ENCODE results near the gene NDST3.
"Not testable (repeated sequence)": the region's sequence is repeated elsewhere in the genome, so short reads cannot be mapped to it uniquely, and the experiment has no call there.

NDST3 gene

DNA sequence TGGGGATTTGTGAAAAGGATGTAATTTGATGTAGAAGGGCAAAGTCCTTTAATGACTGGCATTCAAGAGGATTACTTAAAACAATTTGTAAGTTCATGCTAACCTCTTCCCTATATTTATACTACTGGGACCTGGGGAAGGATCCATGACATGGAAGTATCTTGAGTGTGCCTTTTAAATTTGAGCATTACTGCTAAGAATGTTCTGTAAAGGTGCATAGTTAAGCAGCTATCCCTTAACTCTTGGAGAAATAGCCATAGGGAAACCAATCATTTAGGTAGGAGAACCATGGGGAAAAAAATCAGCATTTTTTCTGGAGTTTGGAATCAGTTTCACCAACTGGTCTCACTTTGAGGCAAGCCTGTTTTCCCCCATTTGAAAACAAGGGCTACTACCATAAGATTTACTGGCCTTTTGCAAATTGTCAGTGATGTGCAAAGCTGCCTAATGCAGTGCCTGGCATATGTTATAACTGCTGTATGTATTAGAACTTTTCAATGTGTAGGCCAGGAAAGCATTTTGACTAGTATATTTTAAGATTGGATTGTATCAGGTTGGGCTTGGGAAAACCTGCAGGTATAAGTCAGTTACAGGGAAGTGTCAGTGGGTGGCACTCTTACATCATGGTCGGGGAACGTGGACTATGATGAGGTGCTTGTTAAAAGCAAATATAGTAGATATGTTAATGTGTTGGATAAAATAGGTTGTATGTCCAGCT lies 246.4 kb downstream of the NDST3 start:
- DNase-seq (ENCODE audit: insufficient read length, low spot score) (no peak), FAIRE-seq (peak; percentile 27)
- no peak for TF ChIP-seq POLR2A (IDR thresholded peaks at IDR 0.05; ENCODE audit: low read depth, low read length)

DNA sequence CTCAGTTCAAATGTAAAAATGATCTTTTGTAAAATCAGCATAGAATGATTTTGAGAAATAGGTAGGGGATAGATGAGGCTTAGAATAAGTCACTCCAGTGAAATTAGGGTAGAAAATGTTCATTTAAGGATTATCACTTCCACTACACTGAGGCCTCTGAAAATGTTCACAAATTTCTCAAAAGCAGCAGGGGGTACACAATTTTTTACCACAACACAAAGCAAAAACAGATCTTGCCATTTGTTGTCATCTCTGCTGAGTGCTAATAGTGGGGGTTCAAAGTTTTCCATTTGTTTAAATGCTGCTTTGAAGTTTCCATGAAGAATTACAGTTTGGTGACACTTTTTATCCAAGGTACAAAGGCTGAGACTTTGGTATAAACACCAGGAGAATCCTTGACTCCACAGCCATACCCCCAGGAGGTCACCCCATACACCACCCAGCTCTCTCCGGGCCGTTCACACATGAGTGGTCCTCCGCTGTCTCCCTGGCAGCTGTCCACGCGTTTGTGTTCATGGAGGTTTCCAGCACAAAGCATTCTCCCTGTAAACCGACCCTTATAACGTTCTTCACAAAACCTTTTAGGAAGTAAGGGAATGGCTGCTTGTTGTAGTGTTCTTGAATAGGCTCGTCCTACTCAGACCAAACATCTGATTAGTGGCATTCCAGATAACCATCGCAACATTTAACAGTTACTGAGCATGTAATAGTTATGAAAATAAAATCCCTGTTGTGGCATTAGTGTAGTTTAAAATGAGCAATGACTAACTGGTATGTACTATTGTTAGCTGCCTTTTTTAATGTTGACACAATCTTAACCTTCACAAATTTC lies 247.5 kb downstream of the NDST3 start:
- no peak for DNase-seq (ENCODE audit: insufficient read length, low spot score)
- TF ChIP-seq POLR2A (IDR thresholded peaks at IDR 0.05; ENCODE audit: low read depth, low read length): 0 out of 2 replicates have a peak, but pooled peaks have one; percentile 15
- FAIRE-seq: no peak

GRCh38 chr4:118282692-118283091 lies 248.4 kb downstream of the NDST3 start:
- no peak for TF ChIP-seq POLR2A (IDR thresholded peaks at IDR 0.05; ENCODE audit: low read depth, low read length)
- FAIRE-seq (peak; percentile 52), DNase-seq (ENCODE audit: insufficient read length, low spot score) (no peak)

DNA sequence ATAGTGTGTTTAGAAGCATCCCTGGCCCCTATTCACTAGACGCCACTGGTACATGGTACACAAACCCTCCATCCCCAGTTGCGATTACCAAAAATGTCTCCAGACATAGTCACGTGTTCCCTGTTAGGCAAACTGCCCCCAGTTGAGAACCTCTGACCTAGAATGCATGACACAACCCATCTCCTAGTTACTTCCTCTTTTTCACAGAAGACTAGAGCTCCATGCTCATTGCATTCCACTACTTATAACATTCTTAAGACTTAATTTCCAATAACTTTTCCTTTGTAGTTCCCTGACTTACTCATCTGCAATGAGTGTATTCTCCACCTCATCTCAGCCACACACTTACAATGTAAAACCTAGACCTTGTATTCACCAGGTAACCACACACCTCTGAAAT lies 249.9 kb downstream of the NDST3 start:
- FAIRE-seq (no peak), DNase-seq (ENCODE audit: insufficient read length, low spot score) (no peak)
- no peak for TF ChIP-seq POLR2A (IDR thresholded peaks at IDR 0.05; ENCODE audit: low read depth, low read length)

DNA sequence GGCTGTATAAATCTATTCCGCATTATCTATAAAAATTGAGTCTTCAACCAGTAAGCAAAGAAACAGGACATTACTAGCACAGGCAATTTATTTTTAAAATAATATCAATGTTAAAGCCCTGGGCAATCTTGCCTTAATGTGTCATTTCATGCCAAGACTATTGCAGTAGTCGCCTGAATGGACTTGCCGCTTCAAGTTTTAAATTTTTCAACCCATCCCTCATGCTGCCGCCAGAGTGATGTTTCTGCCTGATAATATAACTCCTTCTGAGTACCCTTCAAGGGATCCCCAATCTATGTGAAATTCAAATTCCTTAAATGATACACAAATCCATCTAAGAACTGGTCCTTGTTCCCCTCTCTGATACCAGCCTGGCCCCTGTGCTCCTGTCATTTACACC lies 251.6 kb downstream of the NDST3 start:
- no peak for FAIRE-seq
- no peak for TF ChIP-seq POLR2A (IDR thresholded peaks at IDR 0.05; ENCODE audit: low read depth, low read length)
- no peak for DNase-seq (ENCODE audit: insufficient read length, low spot score)

DNA sequence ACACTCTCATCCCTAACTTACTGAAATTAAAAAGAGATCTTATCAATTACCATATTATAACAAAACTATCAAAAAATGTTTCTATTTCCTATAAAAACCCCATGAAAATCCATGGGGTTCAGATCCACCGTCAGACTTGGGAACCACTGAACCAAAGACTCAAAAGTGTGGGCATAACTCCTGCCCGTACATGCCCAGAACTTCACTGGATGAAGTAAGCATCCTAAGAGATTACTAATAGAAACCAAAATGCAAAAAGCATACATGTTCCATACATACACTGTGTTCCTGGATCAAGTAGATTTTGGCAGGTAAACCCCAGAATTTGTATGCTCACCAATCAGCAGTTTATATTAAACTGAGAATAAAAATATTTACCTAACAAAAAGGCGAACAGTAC lies 252.4 kb downstream of the NDST3 start:
- DNase-seq (ENCODE audit: insufficient read length, low spot score) (no peak), FAIRE-seq (no peak)
- no peak for TF ChIP-seq POLR2A (IDR thresholded peaks at IDR 0.05; ENCODE audit: low read depth, low read length)

DNA sequence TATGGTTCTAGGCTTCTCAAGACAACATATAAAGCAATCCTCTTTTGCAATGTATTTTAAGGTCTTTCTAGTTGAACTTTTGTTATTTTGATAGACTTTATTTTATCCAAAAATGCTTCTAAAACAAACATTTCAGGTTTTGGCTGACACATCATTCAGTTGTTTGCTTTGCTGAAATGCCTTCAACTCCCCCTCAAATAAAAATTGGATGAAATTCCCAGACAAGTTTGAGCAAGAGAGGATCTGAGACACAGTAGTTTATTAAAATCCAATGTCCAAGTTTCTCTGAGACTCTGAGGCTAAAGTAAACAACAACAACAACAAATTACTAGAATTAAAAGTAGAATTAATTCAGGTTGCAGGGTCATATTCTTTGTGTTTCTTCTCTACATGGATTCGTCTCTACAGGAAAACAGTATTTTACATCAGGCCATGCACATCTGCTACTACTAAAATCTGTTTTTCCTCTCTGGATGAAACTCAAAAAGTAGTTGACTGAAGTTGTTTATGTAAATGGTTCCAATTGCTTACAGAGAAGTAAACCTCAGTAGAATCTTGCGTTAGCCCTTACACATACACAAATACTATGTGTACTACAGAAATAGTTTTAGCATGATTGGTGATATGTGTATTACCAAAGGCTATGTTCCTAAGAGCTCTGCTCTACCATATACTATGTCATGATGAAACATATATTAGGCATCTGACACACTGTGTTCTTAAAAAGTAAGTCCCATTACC lies 253.6 kb downstream of the NDST3 start:
- no peak for DNase-seq (ENCODE audit: insufficient read length, low spot score)
- no peak for TF ChIP-seq POLR2A (IDR thresholded peaks at IDR 0.05; ENCODE audit: low read depth, low read length)
- FAIRE-seq: no peak

- FAIRE-seq: no peak
- no peak for DNase-seq (ENCODE audit: insufficient read length, low spot score)
- TF ChIP-seq POLR2A (IDR thresholded peaks at IDR 0.05; ENCODE audit: low read depth, low read length): no peak
These were observed 255.5 kb downstream of the NDST3 start for GRCh38 chr4:118289794-118290193.

DNA sequence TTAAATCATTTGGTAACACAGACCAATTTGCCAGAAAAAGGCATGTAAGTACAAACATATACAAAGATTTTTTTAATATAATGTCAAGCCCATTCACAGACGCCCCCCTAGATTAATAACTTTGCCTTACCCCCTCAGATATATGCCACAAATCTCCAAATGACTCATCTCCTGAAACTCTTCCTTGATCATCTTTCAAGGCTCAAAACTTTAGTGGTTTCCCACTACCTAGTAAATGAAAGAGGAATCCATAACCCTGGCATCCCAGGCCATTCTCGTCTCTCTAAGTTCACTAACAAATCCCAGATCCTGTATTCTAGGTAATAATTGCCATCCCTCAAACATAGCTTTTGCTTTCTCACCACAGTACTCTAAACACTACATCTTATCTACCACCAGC lies 256.7 kb downstream of the NDST3 start:
- no peak for FAIRE-seq

DNA sequence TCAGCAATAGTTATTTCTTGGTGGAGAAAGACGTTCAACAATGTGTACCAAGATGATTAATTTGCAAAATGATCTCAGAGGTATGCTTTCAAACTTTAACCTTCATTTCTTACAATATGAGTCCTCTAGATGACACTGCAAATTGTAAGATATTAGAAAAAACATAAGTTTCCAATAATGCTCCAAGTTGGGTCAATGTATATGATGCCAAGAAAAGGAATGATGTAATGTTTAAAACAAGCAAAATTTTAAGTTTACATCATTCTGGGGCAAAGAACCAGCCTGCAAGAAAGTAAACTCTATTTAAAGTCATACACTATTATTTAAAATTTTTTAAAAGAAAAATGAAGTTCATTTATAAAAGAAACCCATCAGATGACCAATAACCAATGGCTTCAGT lies 262.4 kb downstream of the NDST3 start:
- FAIRE-seq: no peak
- TF ChIP-seq POLR2A (IDR thresholded peaks at IDR 0.05; ENCODE audit: low read depth, low read length): no peak

More for the DNA sequence above, 256.7 kb downstream of the NDST3 start:
- DNase-seq (ENCODE audit: insufficient read length, low spot score): no peak
- TF ChIP-seq POLR2A (IDR thresholded peaks at IDR 0.05; ENCODE audit: low read depth, low read length): no peak

DNA sequence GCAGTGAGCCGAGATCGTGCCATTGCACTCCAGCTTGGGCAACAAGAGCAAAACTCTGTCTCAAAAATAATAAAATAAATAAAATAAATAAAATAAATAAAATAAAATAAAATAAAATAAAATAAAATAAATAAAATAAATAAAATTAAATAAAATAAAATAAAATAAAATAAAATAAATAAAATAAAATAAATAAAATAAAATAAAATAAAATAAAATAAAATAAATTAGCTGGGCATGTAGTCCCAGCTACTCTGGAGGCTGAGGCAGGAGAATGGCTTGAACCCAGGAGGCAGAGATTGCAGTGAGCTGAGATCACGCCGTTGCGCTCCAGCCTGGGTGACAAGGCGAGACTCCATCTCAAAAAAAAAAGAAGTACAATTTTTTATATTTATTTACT lies 265.3 kb downstream of the NDST3 start:
- not testable (repeated sequence) for DNase-seq (ENCODE audit: insufficient read length, low spot score); FAIRE-seq

More for the DNA sequence above, 262.4 kb downstream of the NDST3 start:
- DNase-seq (ENCODE audit: insufficient read length, low spot score): no peak

- FAIRE-seq: no peak
- TF ChIP-seq POLR2A (IDR thresholded peaks at IDR 0.05; ENCODE audit: low read depth, low read length): no peak
These were observed 273.4 kb downstream of the NDST3 start for GRCh38 chr4:118307643-118308042.

More at GRCh38 chr4:118307643-118308042, 273.4 kb downstream of the NDST3 start:
- DNase-seq (ENCODE audit: insufficient read length, low spot score): no peak

All from H54 (cell line).